Astrocyte (in vitro differentiated cells and primary cell): ENCODE measurements around the gene WDR54. TPM values are rescaled to one million over a fixed set of nuclear protein-coding genes. Genes with fewer than 3 reads are reported as not detected.

ENCODE experiments used
- DNase-seq: peaks from one replicate; pipeline ENCODE4 v3.0.0-alpha.2; 2010; ENCODE audit warnings: low read depth
- FAIRE-seq: peaks from 2 replicates; lab custom pipeline; 2011; peaks lifted over from hg19 to GRCh38; lab: Jason Lieb, UNC
- H2AFZ ChIP-seq: 2 replicates; pipeline ENCODE4 v1.6.0; 2012; ENCODE audit warnings: low read depth, low read length, inconsistent platforms
- H3K27ac ChIP-seq: 2 replicates; pipeline ENCODE4 v1.5.1; 2011; ENCODE audit warnings: low read depth, low read length, inconsistent platforms
- H3K27me3 ChIP-seq: 2 replicates; pipeline ENCODE4 v1.6.0; 2011; ENCODE audit warnings: low read length, inconsistent platforms; ENCODE audit not compliant: insufficient read depth
- H3K36me3 ChIP-seq: 2 replicates; pipeline ENCODE4 v1.5.1; 2011; ENCODE audit warnings: low read length, inconsistent platforms; ENCODE audit not compliant: insufficient read depth
- H3K4me1 ChIP-seq: 2 replicates; pipeline ENCODE4 v1.5.1; 2011; ENCODE audit warnings: low read length, inconsistent platforms; ENCODE audit not compliant: insufficient read depth
- H3K4me2 ChIP-seq: 2 replicates; pipeline ENCODE4 v1.6.0; 2012; ENCODE audit warnings: low read length, inconsistent platforms
- H3K4me3 ChIP-seq: 2 replicates; pipeline ENCODE4 v1.5.1; 2011; ENCODE audit warnings: low read depth, mild to moderate bottlenecking, low read length, inconsistent platforms; ENCODE audit not compliant: insufficient read depth
- H3K79me2 ChIP-seq: 2 replicates; pipeline ENCODE4 v1.6.0; 2012; ENCODE audit warnings: mild to moderate bottlenecking, low read length, inconsistent platforms; ENCODE audit not compliant: insufficient read depth
- H3K9ac ChIP-seq: 2 replicates; pipeline ENCODE4 v1.6.0; 2012; ENCODE audit warnings: mild to moderate bottlenecking, low read length, inconsistent platforms
- H3K9me3 ChIP-seq: 2 replicates; pipeline ENCODE4 v1.5.1; 2012; ENCODE audit warnings: low read depth, mild to moderate bottlenecking, low read length, inconsistent platforms; ENCODE audit not compliant: insufficient read depth
- H4K20me1 ChIP-seq: 2 replicates; pipeline ENCODE4 v1.6.0; 2012; ENCODE audit warnings: low read length, inconsistent platforms; ENCODE audit not compliant: insufficient read depth
- H3K27ac Mint-ChIP-seq: one replicate; pipeline ENCODE4 v1.8.0; 2021; ENCODE audit warnings: mild to moderate bottlenecking, mixed read lengths; ENCODE audit not compliant: unreplicated experiment
- H3K27me3 Mint-ChIP-seq: one replicate; pipeline ENCODE4 v1.8.0; 2021; ENCODE audit warnings: low read depth, mixed read lengths; ENCODE audit not compliant: unreplicated experiment
- H3K36me3 Mint-ChIP-seq: one replicate; pipeline ENCODE4 v1.8.0; 2021; ENCODE audit warnings: low read depth, mixed read lengths; ENCODE audit not compliant: unreplicated experiment
- H3K4me1 Mint-ChIP-seq: one replicate; pipeline ENCODE4 v1.8.0; 2021; ENCODE audit warnings: low read depth, mixed read lengths; ENCODE audit not compliant: unreplicated experiment
- H3K4me3 Mint-ChIP-seq: one replicate; pipeline ENCODE4 v1.8.0; 2021; ENCODE audit warnings: mild to moderate bottlenecking, moderate library complexity, mixed read lengths; ENCODE audit not compliant: unreplicated experiment
- H3K9me3 Mint-ChIP-seq: one replicate; pipeline ENCODE4 v1.8.0; 2021; ENCODE audit warnings: mild to moderate bottlenecking, mixed read lengths; ENCODE audit not compliant: unreplicated experiment
- CTCF ChIP-seq: IDR thresholded peaks from 2 replicates; pipeline ENCODE4 v1.5.1; 2011; ENCODE audit warnings: low read depth, mild to moderate bottlenecking, inconsistent platforms, low read length, moderate library complexity; ENCODE audit not compliant: insufficient read depth
- EZH2 ChIP-seq: IDR thresholded peaks from 2 replicates; pipeline ENCODE4 v1.6.1; 2012; ENCODE audit warnings: mild to moderate bottlenecking, low read length, inconsistent platforms; ENCODE audit not compliant: insufficient read depth
- total RNA-seq: library from RNA; stranded (reverse); gene quantifications from 2 replicates; pipeline ENCODE4 v1.2.1, GENCODE V29; 2021

The WDR54 gene
- total RNA-seq, 1 donor from 2014 or later = 14.8 TPM

- no peak overlapping the region for H3K27ac ChIP-seq
- no peak overlapping the region for H2AFZ ChIP-seq
- TF ChIP-seq EZH2 (no peak), CTCF (no peak)
- H3K27me3 ChIP-seq = no peaks in the 10 kb centered on the region
- Mint-ChIP-seq H3K9me3 (no peaks in the 10 kb centered on the region), H3K4me3 (no peak overlapping the region), H3K27ac (no peak overlapping the region), H3K36me3 (no peaks in the 10 kb centered on the region), H3K27me3 (no peaks in the 10 kb centered on the region), H3K4me1 (peaks cover 4% of the 10 kb centered on the region)
- H3K36me3 ChIP-seq = peaks cover 3% of the 10 kb centered on the region
- no peak for FAIRE-seq
- no peak overlapping the region for H3K9ac ChIP-seq
- no peaks in the 10 kb centered on the region for H3K9me3 ChIP-seq
- no peak overlapping the region for H3K4me3 ChIP-seq
- peak; percentile 45 for DNase-seq
- H4K20me1 ChIP-seq = peaks cover 72% of the 10 kb centered on the region
- H3K79me2 ChIP-seq = peaks cover 85% of the 10 kb centered on the region
- peak overlapping the region; percentile 27 for H3K4me2 ChIP-seq
- peaks cover 27% of the 10 kb centered on the region for H3K4me1 ChIP-seq
These were observed 34.2 kb upstream of the WDR54 start for GRCh38 chr2:74387346-74387745.

- DNase-seq (no peak), FAIRE-seq (no peak)
- H3K4me1 Mint-ChIP-seq = peaks cover 4% of the 10 kb centered on the region
- no peak overlapping the region for H3K4me3 Mint-ChIP-seq
- Histone ChIP-seq H3K9ac (peak overlapping the region; percentile 98), H3K4me1 (peaks cover 16% of the 10 kb centered on the region), H3K79me2 (peaks cover 63% of the 10 kb centered on the region), H2AFZ (no peak overlapping the region), H3K4me3 (peak overlapping the region; percentile 92), H3K4me2 (peak overlapping the region; percentile 92), H3K9me3 (no peaks in the 10 kb centered on the region), H4K20me1 (peaks cover 49% of the 10 kb centered on the region), H3K36me3 (no peaks in the 10 kb centered on the region), H3K27ac (no peak overlapping the region), H3K27me3 (no peaks in the 10 kb centered on the region)
- H3K36me3 Mint-ChIP-seq = no peaks in the 10 kb centered on the region
- no peak for TF ChIP-seq EZH2
- H3K9me3 Mint-ChIP-seq = no peaks in the 10 kb centered on the region
- no peak overlapping the region for H3K27ac Mint-ChIP-seq
- H3K27me3 Mint-ChIP-seq = no peaks in the 10 kb centered on the region
These were observed 30.9 kb upstream of the WDR54 start for GRCh38 chr2:74390606-74391005.

- no peak overlapping the region for H3K4me3 Mint-ChIP-seq
- Histone ChIP-seq H3K4me2 (peak overlapping the region; percentile 92), H3K27ac (peak overlapping the region; percentile 99), H3K4me1 (peaks cover 16% of the 10 kb centered on the region), H3K79me2 (peaks cover 57% of the 10 kb centered on the region), H2AFZ (peak overlapping the region; percentile 97), H3K36me3 (no peaks in the 10 kb centered on the region), H3K9me3 (no peaks in the 10 kb centered on the region), H4K20me1 (peaks cover 45% of the 10 kb centered on the region), H3K4me3 (peak overlapping the region; percentile 92), H3K27me3 (no peaks in the 10 kb centered on the region), H3K9ac (peak overlapping the region; percentile 98)
- H3K4me1 Mint-ChIP-seq = peaks cover 4% of the 10 kb centered on the region
- H3K36me3 Mint-ChIP-seq = no peaks in the 10 kb centered on the region
- no peaks in the 10 kb centered on the region for H3K9me3 Mint-ChIP-seq
- no peaks in the 10 kb centered on the region for H3K27me3 Mint-ChIP-seq
- FAIRE-seq = no peak
- TF ChIP-seq CTCF = no peak
- TF ChIP-seq EZH2 = no peak
- peak overlapping the region; percentile 66 for H3K27ac Mint-ChIP-seq
- DNase-seq = peak; percentile 18
These were observed 30.3 kb upstream of the WDR54 start for GRCh38 chr2:74391209-74391579.
